HCT116 (cell line): Measurements from ENCODE around the gene RBM20. TPM values are rescaled to one million over a fixed set of nuclear protein-coding genes. Genes with fewer than 3 reads are reported as not detected.

Experiments
- ATAC-seq: fragments of 200-7000 bp; cut with Tn5 transposase; 2 replicates; pipeline ENCODE4 v1.9.1; 2020; ENCODE audit warnings: mild to moderate bottlenecking, moderate library complexity
- BruUV-seq: library from RNA; stranded (reverse); fragments of 400-500 nt; replicated peaks from 2 replicates; lab custom pipeline; 2021; lab: Mats Ljungman, UMichigan
- CTCF ChIA-PET: fragments of 300-600 bp; sonication (Branson Sonifier 250); formaldehyde crosslinking; loops from one replicate; lab custom pipeline; 2021; ENCODE audit warnings: antibody characterized with exemption; lab: Charles Lee
- POLR2A ChIA-PET: fragments of 300-600, 350-600 bp; sonication (Branson Sonifier 250); formaldehyde crosslinking; loops from one replicate; lab custom pipeline; 2021; ENCODE audit warnings: antibody characterized with exemption; lab: Charles Lee
- RAD21 ChIA-PET, 2 experiments: fragments of 300-600 bp; sonication (Branson Sonifier 250); formaldehyde crosslinking; loops; one replicate each; lab custom pipeline; 2023; ENCODE audit warnings: low total read pairs in 2 of 2; ENCODE audit not compliant: uncharacterized antibody in 2 of 2, unreplicated experiment in 2 of 2, low non-redundant PET in 1 of 2; lab: Charles Lee
- DNase-seq: peaks from one replicate; pipeline ENCODE4 v3.0.0-alpha.2; 2010; ENCODE audit warnings: low read depth, low spot score
- H2AFZ ChIP-seq: fragments of 200-600 bp; shearing (Covaris generic), sonication (generic); 2 replicates; pipeline ENCODE4 v1.6.1; 2017; ENCODE audit warnings: low read depth, mixed run types, mixed read lengths, antibody characterized with exemption, low read length; ENCODE audit not compliant: poor library complexity, severe bottlenecking
- H3K27ac ChIP-seq: 2 replicates; pipeline ENCODE4 v1.5.1; 2012; ENCODE audit warnings: low read depth, low read length
- H3K27me3 ChIP-seq: fragments of 200-600 bp; sonication (generic); 2 replicates; pipeline ENCODE4 v1.6.1; 2016; ENCODE audit warnings: mixed run types, low read length, mixed read lengths; ENCODE audit not compliant: insufficient read depth
- H3K36me3 ChIP-seq, 2 experiments: fragments of 200-500 bp in 1 of 2; fragments of 200-600 bp in 1 of 2; sonication (Bioruptor generic) in 1 of 2; sonication (generic) in 1 of 2; 2 replicates each; pipeline versions ENCODE4 v1.5.1 to v1.6.1; 2014 to 2016; ENCODE audit warnings: low read length in 2 of 2, inconsistent platforms in 1 of 2, mixed read lengths in 1 of 2, mixed run types in 1 of 2; ENCODE audit not compliant: insufficient read depth in 2 of 2, control insufficient read depth in 1 of 2
- H3K4me1 ChIP-seq, 2 experiments: fragments of 200-600 bp in 1 of 2; sonication (generic) in 1 of 2; 2 replicates each; pipeline versions ENCODE4 v1.5.1 to v1.6.1; 2012 to 2017; ENCODE audit warnings: low read length in 2 of 2, inconsistent platforms in 1 of 2, mild to moderate bottlenecking in 1 of 2, mixed read lengths in 1 of 2, mixed run types in 1 of 2, moderate library complexity in 1 of 2; ENCODE audit not compliant: insufficient read depth in 2 of 2, control insufficient read depth in 1 of 2
- H3K4me2 ChIP-seq: fragments of 200-600 bp; sonication (generic); 2 replicates; pipeline ENCODE4 v1.6.1; 2017; ENCODE audit warnings: mixed run types, low read length, mixed read lengths
- H3K4me3 ChIP-seq, 2 experiments: fragments of 200-600 bp in 1 of 2; sonication (generic) in 1 of 2; replicated peaks in 1 of 2; 2 replicates each; pipeline ENCODE4 v1.5.1; 2011 to 2016; ENCODE audit warnings: low read length in 2 of 2, control low read depth in 1 of 2, low read depth in 1 of 2, mild to moderate bottlenecking in 1 of 2, mixed read lengths in 1 of 2, mixed run types in 1 of 2
- H3K79me2 ChIP-seq: fragments of 200-600 bp; sonication (generic); 2 replicates; pipeline ENCODE4 v1.6.1; 2017; ENCODE audit warnings: mild to moderate bottlenecking, mixed run types, low read length, moderate library complexity, mixed read lengths; ENCODE audit not compliant: insufficient read depth
- H3K9ac ChIP-seq: fragments of 200-600 bp; sonication (generic); 2 replicates; pipeline ENCODE4 v1.6.1; 2016; ENCODE audit warnings: low read length, mixed read lengths
- H3K9me2 ChIP-seq: fragments of 200-600 bp; sonication (generic), shearing (Covaris generic); 2 replicates; pipeline ENCODE4 v1.6.1; 2017; ENCODE audit warnings: mixed run types, mild to moderate bottlenecking, moderate library complexity; ENCODE audit not compliant: insufficient read depth
- H3K9me3 ChIP-seq, 2 experiments: fragments of 200-500 bp in 1 of 2; fragments of 200-600 bp in 1 of 2; sonication (Bioruptor generic) in 1 of 2; sonication (generic) in 1 of 2; 2 replicates each; pipeline ENCODE4 v1.6.1; 2014 to 2017; ENCODE audit warnings: low read length in 2 of 2, mixed read lengths in 2 of 2, inconsistent platforms in 1 of 2, low read depth in 1 of 2, mild to moderate bottlenecking in 1 of 2, mixed run types in 1 of 2, moderate library complexity in 1 of 2; ENCODE audit not compliant: control insufficient read depth in 1 of 2, insufficient read depth in 1 of 2
- H4K20me1 ChIP-seq: fragments of 200-600 bp; sonication (generic), shearing (Covaris generic); 2 replicates; pipeline ENCODE4 v1.6.1; 2017; ENCODE audit warnings: mixed run types, mild to moderate bottlenecking, moderate library complexity; ENCODE audit not compliant: insufficient read depth
- CBX3 ChIP-seq: IDR thresholded peaks from 2 replicates; pipeline ENCODE4 v1.6.1; 2012; ENCODE audit warnings: low read depth
- CTCF ChIP-seq, 3 experiments: fragments of 200-600 bp in 1 of 3; sonication (generic) in 1 of 3; IDR thresholded peaks in 2 of 3; conservative IDR thresholded peaks in 1 of 3; 2 replicates each; pipeline ENCODE4 v1.5.1; 2012 to 2017; ENCODE audit warnings: low read depth in 2 of 3, low read length in 2 of 3, antibody characterized with exemption in 1 of 3, borderline replicate concordance in 1 of 3, control low read depth in 1 of 3, mild to moderate bottlenecking in 1 of 3, mixed read lengths in 1 of 3, mixed run types in 1 of 3, moderate library complexity in 1 of 3; ENCODE audit not compliant: insufficient read depth in 1 of 3
- ELF1 ChIP-seq: IDR thresholded peaks from 2 replicates; pipeline ENCODE4 v1.6.1; 2012; ENCODE audit warnings: low read depth, borderline replicate concordance
- EZH2 ChIP-seq: fragments of 200-600 bp; sonication (generic); IDR thresholded peaks from 2 replicates; pipeline ENCODE4 v1.6.1; 2017; ENCODE audit warnings: antibody characterized with exemption, mixed run types
- EZH2phosphoT487 ChIP-seq: fragments of 200-600 bp; IDR thresholded peaks from 2 replicates; pipeline ENCODE4 v1.6.1; 2018; ENCODE audit warnings: antibody characterized with exemption, borderline replicate concordance
- FOSL1 ChIP-seq: IDR thresholded peaks from 2 replicates; pipeline ENCODE4 v1.6.1; 2012; ENCODE audit warnings: low read depth
- JUND ChIP-seq: IDR thresholded peaks from 2 replicates; pipeline ENCODE4 v1.6.1; 2012
- POLR2A ChIP-seq: IDR thresholded peaks from 2 replicates; pipeline ENCODE4 v1.7.0; 2011; ENCODE audit warnings: borderline replicate concordance; ENCODE audit not compliant: insufficient read depth, insufficient read length; ENCODE audit errors: extremely low read depth
- POLR2AphosphoS5 ChIP-seq: IDR thresholded peaks from 2 replicates; pipeline ENCODE4 v1.6.1; 2011; ENCODE audit warnings: mild to moderate bottlenecking, low read depth, low read length, moderate library complexity
- RAD21 ChIP-seq: IDR thresholded peaks from 2 replicates; pipeline ENCODE4 v1.6.1; 2012; ENCODE audit warnings: low read depth, mild to moderate bottlenecking
- SP1 ChIP-seq: IDR thresholded peaks from 2 replicates; pipeline ENCODE4 v1.6.1; 2012; ENCODE audit warnings: low read depth
- SRF ChIP-seq: IDR thresholded peaks from 2 replicates; pipeline ENCODE4 v1.6.1; 2012; ENCODE audit warnings: low read depth
- TCF7L2 ChIP-seq: IDR thresholded peaks from 2 replicates; pipeline ENCODE4 v1.7.0; 2011; ENCODE audit warnings: borderline replicate concordance, inconsistent platforms; ENCODE audit not compliant: insufficient read depth, insufficient read length; ENCODE audit errors: extremely low read depth
- YY1 ChIP-seq: IDR thresholded peaks from 2 replicates; pipeline ENCODE4 v1.6.1; 2011; ENCODE audit warnings: low read length, low read depth, moderate library complexity, mild to moderate bottlenecking; ENCODE audit not compliant: insufficient replicate concordance; ENCODE audit errors: extremely low read depth
- ZFX ChIP-seq: fragments of 450-650 bp; IDR thresholded peaks from 2 replicates; pipeline ENCODE4 v1.6.1; 2017
- ZNF274 ChIP-seq: fragments of 200-500 bp; sonication (Bioruptor generic); IDR thresholded peaks from 2 replicates; pipeline ENCODE4 v1.6.1; 2014; ENCODE audit warnings: mild to moderate bottlenecking, low read depth, low read length, inconsistent platforms
- intact Hi-C: fragments of 100-400 bp; cut with micrococcal nuclease; formaldehyde crosslinking; loops from 2 replicates; pipeline ENCODE4 v1.10.0; 2022
- total RNA-seq: library from RNA; stranded (reverse); gene quantifications from one replicate; pipeline ENCODE4 v1.2.1, GENCODE V29; 2021; ENCODE audit not compliant: unreplicated experiment
- TF ChIP-seq, protein P1 (sequence below): IDR thresholded peaks from 2 replicates; pipeline ENCODE4 v1.6.1; 2012
- TF ChIP-seq, protein P2 (sequence below): IDR thresholded peaks from 2 replicates; pipeline ENCODE4 v1.6.1; 2012; ENCODE audit warnings: low read depth

Gene RBM20
- total RNA-seq, 1 experiment from 2014 or later: 2.0 TPM

DNA sequence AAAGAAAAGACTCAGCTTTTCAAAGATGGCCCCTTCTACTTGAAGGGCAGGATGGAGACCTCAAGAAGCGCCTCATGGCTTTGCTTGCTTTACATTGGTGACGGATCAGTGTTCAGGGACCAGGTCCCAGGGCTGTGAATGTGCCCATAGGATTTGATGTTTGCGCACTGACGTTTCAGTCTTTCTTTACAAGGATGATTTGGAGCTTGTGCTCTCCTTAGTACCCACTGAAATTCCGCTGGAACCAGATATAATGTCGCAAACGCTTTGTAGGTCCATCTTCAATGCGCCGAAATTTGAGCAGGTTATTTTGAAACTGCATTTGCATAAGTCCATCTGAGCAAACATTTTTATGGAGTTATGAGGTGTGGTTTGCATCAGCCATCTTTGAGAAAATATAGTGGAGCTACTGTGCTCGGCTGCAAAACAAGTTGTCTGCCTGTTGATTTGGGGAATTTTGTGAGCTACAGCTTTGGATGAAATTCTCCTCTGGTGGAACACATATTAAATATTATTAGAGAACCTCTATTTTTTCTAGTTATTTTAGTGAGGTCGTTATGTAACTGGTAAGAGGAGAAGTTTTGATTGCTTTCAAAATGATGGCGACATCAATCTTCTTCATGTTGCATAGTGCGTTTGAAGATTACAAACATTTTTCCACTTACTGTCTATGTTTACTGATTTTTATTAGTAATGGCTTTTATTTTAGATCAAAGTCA lies 2.4 kb downstream of the RBM20 start:
- no peaks in the 10 kb centered on the region for H3K79me2 ChIP-seq
- H3K9me2 ChIP-seq: no peaks in the 10 kb centered on the region
- POLR2A ChIA-PET: no interaction called here
- no peak overlapping the region for H3K4me3 ChIP-seq
- H2AFZ ChIP-seq: no peak overlapping the region
- no TSS peak for BruUV-seq
- peaks cover 8% of the 10 kb centered on the region; the same call in 1 of the 2 replicates for H3K27me3 ChIP-seq
- TF ChIP-seq, protein P1, sequence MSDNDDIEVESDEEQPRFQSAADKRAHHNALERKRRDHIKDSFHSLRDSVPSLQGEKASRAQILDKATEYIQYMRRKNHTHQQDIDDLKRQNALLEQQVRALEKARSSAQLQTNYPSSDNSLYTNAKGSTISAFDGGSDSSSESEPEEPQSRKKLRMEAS: no peak
- TF ChIP-seq TCF7L2: no peak
- TF ChIP-seq EZH2: no peak
- no peak for TF ChIP-seq EZH2phosphoT487
- no peak for TF ChIP-seq SRF
- no peak for TF ChIP-seq POLR2A
- TF ChIP-seq, protein P2, sequence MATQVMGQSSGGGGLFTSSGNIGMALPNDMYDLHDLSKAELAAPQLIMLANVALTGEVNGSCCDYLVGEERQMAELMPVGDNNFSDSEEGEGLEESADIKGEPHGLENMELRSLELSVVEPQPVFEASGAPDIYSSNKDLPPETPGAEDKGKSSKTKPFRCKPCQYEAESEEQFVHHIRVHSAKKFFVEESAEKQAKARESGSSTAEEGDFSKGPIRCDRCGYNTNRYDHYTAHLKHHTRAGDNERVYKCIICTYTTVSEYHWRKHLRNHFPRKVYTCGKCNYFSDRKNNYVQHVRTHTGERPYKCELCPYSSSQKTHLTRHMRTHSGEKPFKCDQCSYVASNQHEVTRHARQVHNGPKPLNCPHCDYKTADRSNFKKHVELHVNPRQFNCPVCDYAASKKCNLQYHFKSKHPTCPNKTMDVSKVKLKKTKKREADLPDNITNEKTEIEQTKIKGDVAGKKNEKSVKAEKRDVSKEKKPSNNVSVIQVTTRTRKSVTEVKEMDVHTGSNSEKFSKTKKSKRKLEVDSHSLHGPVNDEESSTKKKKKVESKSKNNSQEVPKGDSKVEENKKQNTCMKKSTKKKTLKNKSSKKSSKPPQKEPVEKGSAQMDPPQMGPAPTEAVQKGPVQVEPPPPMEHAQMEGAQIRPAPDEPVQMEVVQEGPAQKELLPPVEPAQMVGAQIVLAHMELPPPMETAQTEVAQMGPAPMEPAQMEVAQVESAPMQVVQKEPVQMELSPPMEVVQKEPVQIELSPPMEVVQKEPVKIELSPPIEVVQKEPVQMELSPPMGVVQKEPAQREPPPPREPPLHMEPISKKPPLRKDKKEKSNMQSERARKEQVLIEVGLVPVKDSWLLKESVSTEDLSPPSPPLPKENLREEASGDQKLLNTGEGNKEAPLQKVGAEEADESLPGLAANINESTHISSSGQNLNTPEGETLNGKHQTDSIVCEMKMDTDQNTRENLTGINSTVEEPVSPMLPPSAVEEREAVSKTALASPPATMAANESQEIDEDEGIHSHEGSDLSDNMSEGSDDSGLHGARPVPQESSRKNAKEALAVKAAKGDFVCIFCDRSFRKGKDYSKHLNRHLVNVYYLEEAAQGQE: no peak
- no peak for TF ChIP-seq JUND
- TF ChIP-seq ZFX: no peak
- TF ChIP-seq FOSL1: no peak
- TF ChIP-seq CBX3: no peak
- TF ChIP-seq YY1: no peak
- no peak for TF ChIP-seq SP1
- no peak for TF ChIP-seq ZNF274
- no peak for TF ChIP-seq CTCF (IDR thresholded peaks at IDR 0.05 in 2 of 3, conservative IDR thresholded peaks at IDR 0.05 in 1 of 3; ENCODE audit: borderline replicate concordance in 1 of 3, insufficient read depth in 1 of 3, low read depth in 2 of 3, low read length in 2 of 3)
- TF ChIP-seq ELF1: no peak
- TF ChIP-seq RAD21: no peak
- no peak for TF ChIP-seq POLR2AphosphoS5
- TF ChIP-seq, all 23 proteins: peak for 0
- ChIA-PET CTCF (no interaction called here), RAD21 (no interaction called here)
- peaks cover 8 to 23% of the 10 kb centered on the region in 2 experiments; a peak in 3 of 4 replicates for H3K4me1 ChIP-seq
- H4K20me1 ChIP-seq: no peaks in the 10 kb centered on the region
- H3K27ac ChIP-seq: no peak overlapping the region
- intact Hi-C loops: no loop called here
- no peak overlapping the region for H3K9ac ChIP-seq
- H3K36me3 ChIP-seq: no peaks in the 10 kb centered on the region
- no peak overlapping the region for H3K4me2 ChIP-seq
- ATAC-seq (no peak), DNase-seq (no peak)
- no peaks in the 10 kb centered on the region for H3K9me3 ChIP-seq
